Activated CD8-positive, alpha-beta memory T cell treated with anti-CD3 and anti-CD28 coated beads, Interleukin-2, amount 50 U/mL, for 4 hours (primary cell): ENCODE data around the gene LRIT1.

Experiments
- DNase-seq: peaks from one replicate; pipeline ENCODE4 v3.0.0-alpha.2; 2020

Gene LRIT1

DNA sequence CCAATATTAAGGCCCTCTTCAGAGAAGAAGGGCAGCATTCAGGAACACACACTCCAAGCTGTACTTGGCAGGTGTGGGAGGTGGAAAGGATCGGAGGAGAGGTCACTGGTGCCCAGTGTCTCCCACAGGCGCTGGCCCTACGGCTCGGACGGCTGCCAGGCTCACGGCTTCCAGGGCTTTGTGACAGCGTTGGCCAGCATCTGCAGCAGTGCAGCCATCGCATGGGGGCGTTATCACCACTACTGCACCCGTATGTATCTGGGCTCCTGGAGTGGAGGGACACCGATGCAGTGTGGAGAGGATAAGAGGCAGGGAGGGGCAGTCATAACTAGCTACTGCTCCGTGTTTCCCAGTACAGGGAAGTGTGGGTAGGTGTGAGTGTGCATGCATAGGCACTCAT, 7.4 kb upstream of the LRIT1 start:
- DNase-seq: no peak

DNA sequence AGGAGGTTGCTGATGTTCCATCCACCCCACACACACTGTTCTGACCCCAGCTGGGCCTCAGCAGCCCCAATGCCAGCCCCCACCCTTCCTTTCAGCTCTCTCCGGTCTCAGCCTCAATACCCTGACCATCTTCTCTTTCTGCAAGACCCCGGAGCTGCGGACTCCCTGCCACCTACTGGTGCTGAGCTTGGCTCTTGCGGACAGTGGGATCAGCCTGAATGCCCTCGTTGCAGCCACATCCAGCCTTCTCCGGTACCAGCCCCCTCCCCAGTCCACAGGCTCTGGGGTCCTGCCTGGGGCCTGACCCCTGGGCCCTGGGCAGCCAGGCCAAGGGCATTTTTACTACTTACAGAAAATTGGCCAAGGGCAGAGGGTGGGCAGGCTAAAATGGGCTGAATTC, 6.2 kb upstream of the LRIT1 start:
- no peak for DNase-seq

DNA sequence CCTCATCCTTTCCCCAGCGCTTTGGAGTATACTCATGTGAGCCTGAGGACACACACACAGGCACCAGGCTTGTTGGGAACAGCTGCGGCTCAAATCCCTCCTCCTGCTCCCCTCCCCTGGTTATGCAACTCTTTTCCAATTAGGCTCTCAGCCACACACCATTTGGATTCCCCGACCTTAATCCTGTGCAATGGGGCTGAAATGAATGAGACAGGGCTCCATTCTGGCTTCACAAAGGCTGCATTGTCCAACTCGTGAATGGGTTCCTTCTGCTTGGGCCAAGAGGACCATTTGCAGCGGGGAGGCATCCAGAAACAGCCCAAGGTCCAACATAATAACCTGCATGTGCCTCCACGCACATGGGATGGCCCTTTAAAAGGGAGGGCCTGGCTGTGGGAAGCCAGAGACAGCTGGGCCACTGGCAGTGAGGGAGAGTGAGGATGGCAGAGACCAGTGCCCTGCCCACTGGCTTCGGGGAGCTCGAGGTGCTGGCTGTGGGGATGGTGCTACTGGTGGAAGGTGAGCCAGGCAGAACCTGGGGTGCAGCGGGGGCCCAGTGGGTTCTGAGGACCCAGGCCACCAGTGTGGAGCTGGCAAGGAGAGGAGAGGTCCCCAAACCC, 3.4 kb upstream of the LRIT1 start, which contains the start of gene RGR:
RGR (plus strand) TSS at position 403 of the 620 bp plus-strand sequence; CDS start at position 441, 38 bp downstream.
- DNase-seq: no peak

DNA sequence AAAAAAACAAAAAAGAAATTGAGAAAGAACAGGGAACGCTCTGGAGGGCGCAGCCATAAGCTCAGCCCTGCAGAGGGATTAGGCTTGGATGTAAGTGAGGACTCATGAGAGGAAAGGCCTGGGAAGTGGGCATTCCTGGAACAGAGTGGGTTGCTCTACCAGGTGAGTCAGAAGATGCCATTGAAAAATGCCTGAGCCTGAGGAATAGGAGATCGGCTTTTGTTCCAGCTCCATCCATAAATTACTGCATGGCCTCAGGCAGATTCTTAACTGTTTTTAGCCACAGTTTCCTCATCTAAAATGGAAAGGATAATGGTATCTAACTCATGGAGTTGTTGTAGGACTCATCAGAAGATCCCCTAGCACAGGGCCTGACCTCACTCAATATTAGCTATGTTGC, 2.4 kb upstream of the LRIT1 start:
- DNase-seq: no peak

DNA sequence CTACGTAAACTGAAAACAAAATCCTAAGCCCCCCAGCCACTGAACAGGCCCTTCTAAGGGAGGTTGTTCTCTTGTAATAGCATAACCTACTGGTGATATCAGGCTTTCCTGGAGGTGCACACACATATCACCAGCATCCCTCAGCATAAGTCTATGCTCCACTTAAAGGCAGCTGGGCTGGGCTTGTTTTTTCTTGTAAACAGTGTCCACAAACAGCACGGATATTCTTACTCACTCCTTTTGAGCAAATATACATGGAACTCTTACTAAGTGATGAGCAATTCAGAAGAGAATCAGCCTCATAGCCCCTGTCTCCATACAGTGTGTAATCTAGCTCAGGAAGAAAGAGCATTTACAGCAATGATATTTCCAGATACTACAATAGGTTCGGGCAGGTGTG, 2.4 kb downstream of the LRIT1 start:
- DNase-seq: no peak

DNA sequence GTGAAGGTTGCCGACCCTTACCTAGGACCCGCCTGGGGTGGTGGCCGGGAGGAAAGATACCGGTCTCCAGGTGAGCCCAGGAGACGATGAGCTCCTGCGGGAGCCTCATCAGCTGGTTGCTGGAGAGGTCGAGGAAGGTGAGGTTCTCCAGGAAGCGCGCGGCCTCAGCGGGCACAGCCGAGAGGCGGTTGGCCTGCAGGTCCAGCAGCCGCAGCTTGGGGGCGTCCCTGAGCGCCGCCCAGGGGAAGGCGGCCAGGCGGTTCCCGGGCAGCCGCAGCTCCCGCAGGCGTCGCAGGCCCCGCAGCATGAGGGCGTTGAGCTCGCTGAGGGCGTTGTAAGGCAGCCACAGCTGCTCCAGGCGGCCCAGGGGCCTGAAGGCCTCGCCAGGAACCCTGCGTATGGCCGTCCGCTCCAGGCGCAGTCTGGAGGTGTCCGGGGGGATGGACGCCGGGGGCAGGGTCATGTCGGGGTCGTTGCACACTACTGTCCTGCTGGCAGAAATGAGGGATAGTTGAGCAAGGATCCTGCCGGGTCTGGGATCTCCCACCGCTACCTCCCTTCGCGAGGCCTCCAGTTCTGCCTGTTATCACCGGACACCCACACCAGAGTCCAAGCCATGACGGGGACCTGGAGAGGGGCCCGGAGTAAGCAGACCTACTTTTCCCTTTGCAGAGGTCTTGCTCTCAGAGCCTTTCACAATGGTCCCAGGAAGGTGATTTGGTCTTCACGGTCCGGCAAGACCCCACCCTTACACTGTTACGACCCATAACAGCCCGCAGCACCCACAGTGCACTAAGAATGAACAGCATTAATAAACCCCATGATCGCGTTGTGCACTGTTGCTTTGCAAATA, 3.9 kb downstream of the LRIT1 start:
- no peak for DNase-seq

DNA sequence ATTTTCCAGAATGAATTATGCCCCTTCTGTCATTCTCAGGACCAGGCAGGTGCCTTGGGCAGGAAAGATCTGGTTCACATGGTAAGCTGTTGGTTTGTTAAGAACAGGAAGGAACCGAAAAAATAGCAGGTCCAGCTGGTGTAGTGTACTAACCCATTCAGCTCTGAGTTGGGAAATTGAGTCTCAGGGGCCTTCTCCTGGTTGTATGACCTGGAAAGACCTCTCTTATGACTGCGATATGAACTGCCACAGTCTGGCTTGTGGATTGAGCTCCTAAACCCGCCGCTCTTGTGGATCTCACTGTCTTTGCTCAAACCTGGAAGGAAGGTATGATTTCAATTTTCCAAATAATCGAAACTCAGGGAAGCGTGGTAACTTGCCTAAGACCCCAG, 4.5 kb downstream of the LRIT1 start:
- no peak for DNase-seq

DNA sequence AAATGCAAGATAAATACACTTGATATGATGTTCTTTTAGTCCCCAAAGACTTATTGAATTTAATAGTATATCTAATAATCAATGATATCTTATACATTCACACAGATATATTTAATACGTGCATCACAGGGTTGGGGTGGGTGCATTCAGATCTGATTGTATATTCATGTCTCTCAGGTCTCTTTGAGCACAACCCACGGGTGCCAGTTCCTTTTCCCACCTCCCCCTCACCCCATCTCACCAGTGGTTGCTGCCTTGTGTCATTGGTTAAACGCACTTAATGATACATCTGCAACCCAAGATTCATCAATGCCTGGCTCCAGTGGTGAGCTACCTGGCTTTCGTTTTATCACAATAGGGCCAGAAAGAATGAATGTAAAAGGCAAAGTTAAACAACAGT, 6.2 kb downstream of the LRIT1 start:
- no peak for DNase-seq

DNA sequence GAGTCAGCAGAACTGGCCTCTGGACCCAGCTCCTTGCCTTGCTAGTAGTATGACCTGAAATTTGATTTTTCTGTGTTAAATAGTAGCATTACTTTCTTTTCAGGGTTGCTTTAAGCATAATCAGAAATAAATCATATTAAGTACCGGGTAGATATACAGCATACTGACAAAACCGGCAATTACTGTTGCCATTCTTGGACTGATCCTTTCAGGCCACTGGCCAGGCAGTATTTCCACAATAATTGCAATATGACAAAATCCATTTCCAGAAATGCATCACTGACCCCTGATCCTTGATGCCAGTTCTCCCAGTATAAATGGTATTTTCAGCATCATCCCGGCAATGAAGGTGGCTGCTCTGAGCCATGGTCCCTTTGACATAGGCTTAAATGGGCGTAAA, 6.9 kb downstream of the LRIT1 start:
- no peak for DNase-seq

DNA sequence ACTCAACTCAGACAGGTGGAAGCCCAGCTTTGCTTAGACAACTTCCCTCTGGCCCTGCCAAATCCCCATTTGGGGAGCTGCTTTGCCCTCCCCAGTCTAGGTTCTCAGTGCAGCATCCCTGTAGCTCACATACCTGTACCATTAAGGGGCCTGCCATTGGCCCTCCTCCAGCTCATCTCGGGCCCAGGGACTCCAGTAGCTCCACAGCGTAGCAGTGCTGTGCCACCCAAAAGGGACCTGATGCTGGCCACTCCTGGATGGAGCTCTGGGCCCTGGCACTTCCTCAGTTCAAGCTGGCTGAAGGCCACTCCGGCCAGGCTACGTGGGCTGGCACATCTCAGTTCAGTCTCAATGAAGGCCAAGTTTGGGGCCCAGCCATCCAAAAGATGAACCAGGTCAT, 7.4 kb downstream of the LRIT1 start:
- no peak for DNase-seq

DNA sequence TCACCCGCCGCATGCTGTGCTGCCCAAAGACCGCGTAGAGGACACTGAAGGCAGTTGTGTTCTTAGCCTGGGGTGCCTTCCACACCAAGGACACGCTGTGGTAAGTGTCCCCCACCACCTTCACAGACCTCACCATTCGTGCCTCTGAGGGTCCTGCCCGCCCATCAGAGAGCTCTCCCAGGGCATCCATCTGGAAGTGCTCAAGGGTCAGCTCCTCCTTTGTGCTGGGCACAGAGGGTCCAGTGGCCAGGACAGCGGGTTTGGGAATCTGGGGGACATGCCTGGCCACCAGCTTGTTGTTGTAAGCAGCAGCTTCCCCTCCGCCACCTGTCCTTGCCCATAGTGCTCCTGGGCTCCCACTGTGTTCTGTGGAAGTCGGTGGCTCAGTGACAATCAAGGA, 9.0 kb downstream of the LRIT1 start:
- no peak for DNase-seq

DNA sequence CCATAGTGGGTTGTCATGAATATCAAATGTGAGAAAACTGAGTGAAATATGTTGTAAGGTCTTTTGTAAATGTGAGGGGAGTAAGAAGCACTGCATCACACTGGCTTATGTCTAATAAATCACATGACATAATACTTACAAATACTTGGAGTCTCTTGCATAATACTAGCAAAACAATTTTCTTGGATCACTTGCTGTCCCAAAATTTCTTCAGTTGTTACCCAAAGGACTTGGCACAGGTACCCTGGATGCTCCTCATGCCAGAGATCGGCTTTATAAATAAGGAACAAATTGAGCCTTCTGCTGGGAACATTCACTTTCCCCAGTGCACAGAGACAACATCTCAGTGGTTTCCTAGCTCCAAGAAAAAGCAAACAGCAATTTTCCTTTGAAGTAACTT, 11.0 kb downstream of the LRIT1 start:
- DNase-seq: no peak

DNA sequence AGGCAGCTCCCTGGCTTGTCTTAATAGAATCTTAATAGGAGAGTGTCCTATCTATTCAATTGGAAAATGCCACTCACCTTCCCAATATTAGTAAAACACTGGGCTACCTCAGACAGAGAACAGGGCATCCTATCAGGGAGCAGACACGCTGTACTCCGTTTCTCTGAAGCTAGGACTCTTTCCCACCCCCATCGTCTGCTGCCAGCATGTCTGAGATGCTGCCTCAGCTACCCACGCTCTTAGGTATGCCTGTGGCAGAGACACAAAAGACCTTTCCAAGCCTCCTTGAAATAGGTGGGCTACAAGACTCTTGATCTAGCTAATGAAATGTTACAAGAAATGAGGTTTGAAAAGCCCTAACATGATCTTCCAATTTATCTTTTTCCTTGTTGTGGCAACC, 13.5 kb downstream of the LRIT1 start:
- DNase-seq: no peak

DNA sequence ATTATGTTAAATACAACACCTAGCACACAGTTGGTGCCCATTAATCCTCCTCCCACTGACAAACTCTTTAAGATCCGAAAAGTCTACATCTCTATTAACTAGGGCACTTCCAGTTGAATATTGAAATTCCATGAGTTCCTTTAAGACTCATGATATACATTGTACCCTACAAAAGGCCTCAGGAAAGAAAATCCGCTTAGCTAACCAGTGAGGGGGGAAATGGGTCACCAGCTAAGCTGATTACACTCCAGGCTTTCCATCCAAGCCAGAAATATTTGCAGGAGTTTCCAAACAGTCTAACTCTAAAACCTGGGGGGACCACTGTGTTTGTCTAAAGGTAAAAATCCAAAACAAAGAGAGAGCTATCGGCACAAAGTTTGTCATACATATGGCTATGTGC, 14.7 kb downstream of the LRIT1 start:
- DNase-seq: no peak

DNA sequence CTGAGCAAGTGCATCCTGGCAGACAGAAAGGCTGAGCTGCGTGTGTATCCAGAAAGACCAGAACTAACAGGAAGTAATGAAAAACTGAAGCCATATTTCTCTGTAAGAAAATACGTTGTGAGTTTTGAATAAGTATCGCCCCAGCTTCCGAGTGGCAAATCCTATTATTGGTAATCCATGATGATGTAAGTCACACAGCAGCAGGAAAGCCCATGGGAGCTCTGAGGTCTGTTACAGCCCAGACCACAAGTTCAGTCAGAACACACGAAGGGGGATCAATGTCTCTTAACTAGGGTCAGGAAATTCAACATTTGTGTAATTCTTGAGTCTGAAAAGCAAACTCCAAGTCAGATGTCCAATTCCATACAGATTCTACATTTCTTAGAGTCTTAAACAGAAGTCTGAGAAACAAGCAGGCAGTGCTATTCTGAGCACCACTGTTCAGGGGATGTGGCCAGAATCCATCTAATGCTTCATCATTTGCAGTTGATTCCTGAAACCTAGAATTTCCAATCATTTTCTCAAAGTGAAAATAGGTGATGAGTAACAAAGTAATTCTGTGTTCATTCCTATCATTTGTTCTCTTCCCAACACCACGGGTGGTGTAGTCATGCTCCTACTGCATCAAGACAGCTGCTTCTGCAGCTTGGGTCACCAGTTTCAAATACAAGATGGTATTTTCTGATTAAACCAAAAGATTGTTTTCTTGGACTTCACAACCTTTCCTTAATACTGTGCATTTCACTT, 15.7 kb downstream of the LRIT1 start, which contains the start of gene LRIT2:
LRIT2 (minus strand) TSS at position 118 of the 747 bp plus-strand sequence; CDS start at position 94, 24 bp downstream.
- DNase-seq: no peak

DNA sequence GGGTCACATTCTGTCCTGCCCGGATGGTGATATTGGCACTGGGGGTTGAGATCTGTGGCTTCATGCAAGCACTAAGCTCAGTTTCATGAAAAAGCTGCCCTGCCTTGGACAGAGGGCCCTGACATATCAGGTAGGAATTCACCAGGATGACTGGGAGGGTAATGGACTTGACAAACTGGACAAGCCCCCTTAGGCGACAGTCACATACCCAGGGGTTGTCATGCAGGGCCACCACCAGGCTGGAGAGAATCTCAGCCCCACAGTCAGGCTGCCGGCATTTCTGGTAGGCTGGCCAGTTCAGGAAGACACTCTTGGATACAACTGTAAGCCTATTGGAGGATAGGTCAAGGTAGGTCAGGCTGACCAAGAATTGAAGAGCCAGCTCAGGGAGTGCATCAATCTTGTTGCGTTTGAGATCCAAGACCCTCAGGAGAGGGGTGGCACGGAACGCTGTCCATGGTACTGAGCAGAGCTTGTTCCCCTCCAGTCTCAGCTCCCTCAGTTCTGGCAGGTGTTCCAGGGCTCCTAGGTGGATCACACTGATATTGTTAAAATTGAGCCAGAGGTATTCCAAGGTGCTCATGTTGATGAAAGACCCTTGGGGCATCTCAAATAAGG, 16.8 kb downstream of the LRIT1 start:
- no peak for DNase-seq

DNA sequence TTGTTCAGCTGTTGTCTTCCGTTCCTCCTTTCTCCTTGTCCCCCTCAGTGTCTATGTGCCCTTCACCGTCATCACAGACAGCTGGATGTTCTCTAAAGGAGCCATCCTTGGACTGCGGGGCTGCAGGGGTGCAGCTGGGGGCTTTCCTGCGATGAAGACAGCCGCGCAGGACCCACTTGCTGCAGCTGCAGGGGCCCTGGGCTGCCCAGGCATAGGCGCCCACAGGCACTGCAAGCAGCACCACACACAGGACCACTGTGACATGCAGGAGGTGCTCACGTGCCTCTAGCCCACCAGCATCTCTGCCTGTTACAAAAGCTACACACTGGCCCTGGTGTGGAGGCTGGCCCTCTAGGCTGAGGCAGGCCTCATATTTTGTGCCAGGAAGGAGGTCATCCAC, 19.4 kb downstream of the LRIT1 start:
- no peak for DNase-seq

DNA sequence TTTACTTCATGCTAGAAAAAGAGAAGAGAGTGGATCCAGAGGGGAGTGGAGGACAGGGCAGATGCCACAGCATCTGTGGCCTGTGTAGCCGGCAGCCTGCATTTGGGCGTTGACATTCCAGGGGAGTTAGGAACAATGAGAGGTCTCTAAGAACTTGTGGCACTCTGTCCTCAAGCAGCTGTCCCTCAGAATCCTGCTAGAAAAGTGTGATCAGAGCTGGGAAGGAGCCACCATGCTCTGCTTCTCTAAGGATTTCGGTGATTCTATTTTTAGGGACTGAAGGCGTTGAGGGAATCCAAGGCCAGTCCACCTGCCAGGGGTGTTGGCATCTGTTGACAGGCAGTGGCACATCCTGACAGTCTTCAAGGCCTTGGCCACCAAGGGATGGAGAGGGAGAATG, 23.6 kb downstream of the LRIT1 start:
- no peak for DNase-seq

DNA sequence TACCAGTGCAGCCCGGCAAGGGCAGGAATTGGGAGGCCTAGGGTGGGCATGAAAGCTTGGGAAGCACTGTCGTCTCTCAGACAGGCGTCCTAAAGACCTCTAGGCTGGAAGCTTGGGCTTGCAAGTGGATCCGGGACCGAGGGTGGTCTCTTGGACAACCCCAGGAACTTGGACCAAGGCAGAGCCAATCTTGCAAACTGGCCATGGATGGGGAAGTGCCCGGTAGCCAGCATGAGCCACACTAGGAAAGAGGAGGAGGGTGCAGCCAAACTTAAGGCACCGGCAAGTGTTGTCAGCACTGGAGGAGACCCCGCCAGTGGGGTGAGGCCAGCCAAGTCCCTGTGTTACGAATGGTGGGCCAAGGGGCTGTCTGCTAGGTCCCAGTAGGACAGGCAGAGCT, 24.5 kb downstream of the LRIT1 start:
- no peak for DNase-seq

DNA sequence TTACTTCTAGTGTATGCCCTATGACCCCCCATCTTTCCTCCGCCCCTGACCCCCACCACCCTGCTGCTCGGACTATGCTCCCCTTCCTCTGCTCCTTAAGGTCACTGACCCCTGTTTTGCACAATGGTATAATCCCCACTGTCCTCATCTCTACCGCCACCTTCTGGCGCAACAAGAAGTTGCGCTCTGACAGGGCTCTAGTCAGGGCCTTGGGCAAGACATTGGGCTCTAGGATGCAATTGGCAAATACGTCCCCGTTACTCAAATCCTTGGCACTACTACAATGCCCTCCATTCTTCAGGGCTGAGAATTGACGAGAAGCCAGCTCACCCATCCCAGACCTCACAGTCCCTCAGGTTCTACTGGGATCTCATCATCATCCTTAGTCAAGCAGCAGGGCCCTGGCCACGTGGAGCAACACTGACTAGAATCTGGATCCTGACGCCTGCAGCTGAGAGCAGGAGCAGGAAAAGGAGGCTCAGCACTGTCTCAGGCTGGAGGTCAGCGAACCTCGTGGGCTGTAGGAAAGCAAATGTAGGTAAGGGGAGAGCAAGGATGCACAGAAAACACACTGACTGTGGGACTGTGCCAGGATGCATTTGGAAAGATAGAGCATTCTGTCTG, 26.6 kb downstream of the LRIT1 start:
- DNase-seq: no peak

DNA sequence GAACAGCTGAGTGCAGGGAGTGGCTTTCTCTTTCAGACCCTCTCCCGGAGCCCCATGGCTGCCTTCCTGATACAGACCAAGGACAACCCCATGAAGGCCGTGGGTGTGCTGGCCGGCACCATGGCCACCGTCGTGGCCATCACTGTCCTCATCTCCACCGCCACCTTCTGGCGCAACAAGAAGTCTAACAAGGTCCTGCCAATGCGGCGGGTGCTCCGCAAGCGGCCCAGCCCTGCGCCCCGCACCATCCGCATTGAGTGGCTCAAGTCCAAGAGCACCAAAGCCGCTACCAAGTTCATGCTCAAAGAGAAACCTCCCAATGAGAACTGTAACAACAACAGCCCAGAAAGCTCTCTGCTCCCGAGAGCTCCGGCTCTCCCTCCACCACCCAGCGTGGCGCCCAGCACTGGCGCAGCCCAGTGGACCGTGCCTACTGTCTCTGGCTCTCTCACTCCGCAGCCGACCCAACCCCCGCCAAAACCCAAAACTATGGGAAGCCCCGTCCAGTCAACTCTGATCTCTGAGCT, 27.2 kb downstream of the LRIT1 start:
- no peak for DNase-seq

DNA sequence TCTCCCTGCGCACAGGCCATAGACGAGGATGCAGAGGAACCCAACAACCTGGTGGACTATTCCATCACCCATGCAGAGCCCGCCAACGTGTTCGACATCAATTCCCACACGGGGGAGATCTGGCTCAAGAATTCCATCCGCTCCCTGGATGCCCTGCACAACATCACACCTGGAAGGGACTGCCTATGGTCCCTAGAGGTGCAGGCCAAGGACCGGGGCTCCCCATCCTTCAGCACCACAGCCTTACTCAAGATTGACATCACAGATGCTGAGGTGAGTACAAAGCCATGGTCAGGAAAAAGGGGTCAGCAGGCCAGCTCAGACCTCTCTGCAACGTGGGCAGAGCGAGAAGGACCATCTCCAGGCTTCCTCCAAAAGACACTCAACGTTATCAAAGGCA, 28.3 kb downstream of the LRIT1 start:
- no peak for DNase-seq

DNA sequence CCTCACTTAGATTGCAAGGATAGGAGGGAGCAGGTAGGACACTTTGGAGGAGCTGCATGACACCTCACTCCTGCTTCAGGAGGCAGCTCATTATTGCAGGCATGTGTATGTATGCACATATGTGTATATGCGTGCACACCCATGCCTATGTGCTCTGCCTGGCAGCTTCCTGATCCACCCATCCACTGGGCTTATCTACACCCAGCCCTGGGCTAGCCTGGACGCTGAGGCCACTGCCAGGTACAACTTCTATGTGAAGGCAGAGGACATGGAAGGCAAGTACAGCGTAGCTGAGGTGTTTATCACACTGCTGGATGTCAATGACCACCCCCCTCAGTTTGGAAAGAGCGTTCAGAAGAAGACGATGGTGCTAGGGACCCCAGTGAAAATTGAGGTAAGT, 29.3 kb downstream of the LRIT1 start:
- DNase-seq: no peak
